T-helper 1 cell treated with Interleukin-12 subunit alpha and Interleukin-12 subunit beta and Interleukin-4 antibody, amounts not matched to agents 30 ng/mL and 1 ng/mL, for 36 hours (primary cell): ENCODE results near the gene PDLIM7. TPM values are rescaled to one million over a fixed set of nuclear protein-coding genes. Genes with fewer than 3 reads are reported as not detected.

Experiments
- intact Hi-C: fragments of 100-400 bp; cut with micrococcal nuclease; formaldehyde crosslinking; loops from one replicate; pipeline ENCODE4 v1.15.1; 2024
- total RNA-seq: library from RNA; stranded (reverse); gene quantifications from 2 replicates; pipeline ENCODE4 v1.2.3, GENCODE V29; 2022

Gene PDLIM7
- total RNA-seq, 1 donor from 2014 or later, result 34.8 TPM

DNA sequence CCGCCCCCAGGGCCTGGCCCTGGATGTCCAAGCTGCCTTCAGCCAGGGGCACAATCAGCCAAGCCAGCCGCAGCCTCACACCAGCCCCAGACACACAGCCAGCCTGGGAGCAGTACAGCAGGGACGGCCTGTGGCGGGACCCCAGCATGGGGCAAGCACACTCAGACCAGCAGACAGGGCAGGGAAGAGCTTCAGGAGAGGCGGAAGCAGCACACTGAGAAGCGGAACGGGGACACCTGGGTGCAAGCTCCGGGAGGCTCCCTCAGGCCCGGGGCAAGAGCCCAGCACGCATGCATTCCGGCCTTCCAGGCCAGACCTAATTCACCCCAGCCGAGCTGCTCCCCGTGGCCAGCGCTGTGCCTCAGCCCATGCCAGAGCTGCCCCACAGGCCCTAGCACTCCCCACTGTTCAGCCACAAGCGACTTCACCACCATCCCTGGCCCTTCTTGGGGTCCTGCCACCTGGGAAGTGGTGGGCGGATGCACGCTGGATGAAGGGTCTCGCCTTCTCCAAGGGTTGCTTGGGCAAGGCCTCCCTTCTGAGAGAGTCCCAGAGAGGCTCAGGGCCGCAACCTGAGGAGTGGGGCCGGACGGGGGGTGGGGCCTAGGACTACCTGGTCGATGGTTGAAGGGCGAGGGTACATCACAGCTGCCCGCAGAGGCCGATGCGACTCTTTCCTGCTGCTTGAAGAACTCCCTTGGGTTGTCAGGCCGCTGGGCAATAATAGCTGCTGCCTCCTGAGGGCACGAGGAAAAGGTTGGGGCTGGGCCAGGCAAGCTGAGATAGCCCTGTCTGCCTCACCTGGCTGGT is 37.4 kb downstream of the PDLIM7 start:
- intact Hi-C loops, result loop anchor here (5.0 kb wide), 1 partner anchor 328 kb away; the partner anchor contains the start of gene NSD1

- intact Hi-C loops, result loop anchor here (5.0 kb wide), 1 partner anchor 327 kb away; the partner anchor contains the start of gene NSD1
Observed at GRCh38 chr5:177459357-177459756, 38.0 kb downstream of the PDLIM7 start.

DNA sequence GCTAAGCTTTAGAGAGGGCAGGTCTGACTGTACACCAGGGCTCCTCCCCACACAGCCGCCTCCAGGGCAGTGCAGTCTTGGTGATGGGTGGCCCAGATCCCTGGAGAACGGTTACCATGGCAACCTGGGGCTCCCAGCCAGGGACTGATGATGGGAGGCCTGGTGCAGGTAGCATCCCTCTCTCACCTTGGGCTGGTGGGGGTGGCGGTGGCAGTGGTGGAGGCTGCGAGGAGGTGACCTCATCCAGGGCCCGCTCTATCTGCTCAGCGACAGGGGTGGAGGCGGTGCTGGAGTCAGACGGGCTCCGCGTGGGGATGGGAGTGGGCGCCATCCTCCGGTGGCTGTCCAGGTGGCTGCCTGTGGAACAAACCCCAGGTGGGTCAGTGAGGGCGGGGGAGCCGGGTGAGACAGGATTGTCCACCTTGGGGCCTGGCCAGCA is 38.5 kb downstream of the PDLIM7 start:
- intact Hi-C loops, result loop anchor here (5.0 kb wide), 1 partner anchor 327 kb away; the partner anchor contains the start of gene NSD1

DNA sequence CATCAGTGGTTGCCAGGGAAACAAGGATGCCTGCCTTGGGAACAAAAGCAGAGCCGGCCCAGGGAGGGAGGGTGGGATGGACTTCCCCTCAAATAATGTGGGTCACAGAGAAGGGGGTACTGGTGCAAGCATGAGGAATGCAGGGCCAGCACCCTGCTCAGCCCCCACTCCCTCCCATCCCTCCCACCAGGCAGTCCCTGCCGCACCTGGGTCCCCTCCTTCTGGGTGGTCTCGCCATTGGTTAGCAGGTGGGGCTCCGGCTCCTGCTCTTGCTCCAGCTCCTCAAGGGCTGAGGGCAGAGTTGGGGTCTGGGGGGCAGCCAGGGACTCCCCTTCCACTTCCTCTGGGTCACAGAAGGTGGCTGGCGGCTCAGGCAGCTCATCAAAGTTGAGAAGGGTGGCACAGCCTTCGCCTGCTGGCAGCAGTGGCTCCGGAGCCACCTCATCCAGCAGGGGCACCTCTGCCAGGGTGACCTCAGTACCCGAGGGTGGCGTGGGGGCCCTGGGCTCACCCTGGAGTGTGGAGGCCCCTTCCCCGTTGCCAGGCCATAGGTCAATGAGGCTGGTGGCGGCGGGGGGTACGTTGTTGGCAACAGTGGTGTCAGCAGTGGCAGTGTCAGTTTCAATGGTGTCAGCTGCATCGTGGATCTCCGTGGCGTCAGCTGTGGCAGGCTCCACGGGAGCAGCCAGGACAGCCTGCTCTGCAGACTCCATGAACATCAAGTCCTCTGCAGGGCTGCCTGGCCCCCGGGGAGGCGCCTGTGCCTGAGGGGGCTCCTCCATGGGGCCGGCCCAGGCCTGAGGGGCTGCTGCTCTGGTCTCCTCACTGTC is 39.3 kb downstream of the PDLIM7 start:
- intact Hi-C loops, result loop anchor here (2.0 to 5.0 kb wide), 2 partner anchors 97 to 326 kb away; partner anchors contain the start of genes FAM193B and NSD1

DNA sequence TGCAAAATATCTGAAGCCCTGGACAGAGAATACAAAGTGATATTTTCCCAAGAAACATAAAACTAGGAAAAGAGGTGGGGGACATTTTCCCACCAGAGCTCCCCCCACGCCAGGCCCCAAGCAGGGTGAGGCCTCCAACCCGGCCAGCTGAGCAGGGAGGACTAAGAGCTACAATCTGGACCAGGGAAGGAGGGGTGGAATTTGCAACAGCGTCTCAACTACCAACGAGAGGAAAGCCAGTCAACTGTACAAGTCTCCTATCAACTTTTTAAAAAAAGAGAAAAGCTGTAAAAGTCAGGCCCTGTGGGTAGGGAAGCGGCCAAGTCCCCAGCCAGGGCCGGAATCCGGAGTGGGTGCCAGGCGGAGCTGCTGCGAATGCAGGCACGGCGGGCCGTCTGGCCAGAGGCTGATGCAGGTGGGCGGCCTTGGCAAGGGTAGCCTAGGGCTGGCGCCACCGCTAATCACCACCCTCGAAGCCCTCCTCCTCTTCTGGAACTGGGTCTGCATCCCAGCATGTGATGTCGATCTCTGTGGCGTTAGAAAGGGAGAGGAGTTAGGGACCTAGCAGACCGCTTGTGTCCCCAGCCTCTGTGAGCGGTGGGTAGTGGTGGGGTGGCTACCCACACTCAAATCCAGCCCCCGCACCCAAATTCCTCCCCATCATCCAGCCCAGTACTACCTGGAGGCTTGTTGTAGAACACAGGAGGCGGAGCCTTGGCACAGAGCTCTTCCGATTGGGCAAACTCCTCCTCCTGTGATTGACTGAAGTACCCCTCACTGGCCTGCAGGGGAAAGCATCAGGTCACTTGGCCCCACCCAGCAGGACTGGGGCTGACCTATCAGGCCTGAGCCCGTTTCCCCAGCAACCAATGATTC is 40.2 kb downstream of the PDLIM7 start:
- intact Hi-C loops, result loop anchor here (1.0 to 5.0 kb wide), 7 partner anchors 40 to 343 kb away; partner anchors contain the start of genes FAM193B, NSD1 and PDLIM7

DNA sequence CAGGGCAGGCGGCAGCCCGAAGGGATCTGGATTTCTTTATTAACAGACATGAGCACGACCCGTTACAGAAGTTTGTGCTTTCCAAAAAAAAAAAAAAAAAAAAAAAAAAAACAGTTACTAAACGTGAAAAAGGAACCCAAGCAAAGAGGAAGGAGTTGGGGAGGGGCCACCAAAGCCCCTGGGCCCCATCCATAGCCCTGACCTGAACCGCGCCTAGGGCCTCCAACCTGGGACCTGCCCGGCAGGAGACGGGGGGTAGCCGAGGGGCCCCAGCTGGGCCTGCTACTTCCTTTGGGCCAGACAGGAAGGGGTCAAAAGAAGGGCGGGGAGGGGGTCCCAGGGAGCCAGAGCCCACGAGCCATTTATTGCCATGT is 40.8 kb downstream of the PDLIM7 start:
- intact Hi-C loops, result loop anchor here (1.0 to 5.0 kb wide), 7 partner anchors 41 to 342 kb away; partner anchors contain the start of genes FAM193B, NSD1 and PDLIM7

GRCh38 chr5:177455661-177456590 is 41.5 kb downstream of the PDLIM7 start:
- intact Hi-C loops, result loop anchor here (1.0 to 5.0 kb wide), 8 partner anchors 41 to 342 kb away; partner anchors contain the start of genes FAM193B, NSD1 and PDLIM7

- intact Hi-C loops, result loop anchor here (1.0 to 5.0 kb wide), 2 partner anchors 143 to 323 kb away; partner anchors contain the start of gene NSD1
Observed at GRCh38 chr5:177455036-177455660, 42.3 kb downstream of the PDLIM7 start.

- intact Hi-C loops, result loop anchor here (1.0 to 5.0 kb wide), 4 partner anchors 8 to 322 kb away; partner anchors contain the start of genes GRK6, NSD1 and PRR7
Observed at GRCh38 chr5:177454397-177455035, 42.9 kb downstream of the PDLIM7 start.

GRCh38 chr5:177453852-177454396 is 43.5 kb downstream of the PDLIM7 start:
- intact Hi-C loops, result loop anchor here (1.0 kb wide), 2 partner anchors 8 to 28 kb away; partner anchors contain the start of genes GRK6 and PRR7

DNA sequence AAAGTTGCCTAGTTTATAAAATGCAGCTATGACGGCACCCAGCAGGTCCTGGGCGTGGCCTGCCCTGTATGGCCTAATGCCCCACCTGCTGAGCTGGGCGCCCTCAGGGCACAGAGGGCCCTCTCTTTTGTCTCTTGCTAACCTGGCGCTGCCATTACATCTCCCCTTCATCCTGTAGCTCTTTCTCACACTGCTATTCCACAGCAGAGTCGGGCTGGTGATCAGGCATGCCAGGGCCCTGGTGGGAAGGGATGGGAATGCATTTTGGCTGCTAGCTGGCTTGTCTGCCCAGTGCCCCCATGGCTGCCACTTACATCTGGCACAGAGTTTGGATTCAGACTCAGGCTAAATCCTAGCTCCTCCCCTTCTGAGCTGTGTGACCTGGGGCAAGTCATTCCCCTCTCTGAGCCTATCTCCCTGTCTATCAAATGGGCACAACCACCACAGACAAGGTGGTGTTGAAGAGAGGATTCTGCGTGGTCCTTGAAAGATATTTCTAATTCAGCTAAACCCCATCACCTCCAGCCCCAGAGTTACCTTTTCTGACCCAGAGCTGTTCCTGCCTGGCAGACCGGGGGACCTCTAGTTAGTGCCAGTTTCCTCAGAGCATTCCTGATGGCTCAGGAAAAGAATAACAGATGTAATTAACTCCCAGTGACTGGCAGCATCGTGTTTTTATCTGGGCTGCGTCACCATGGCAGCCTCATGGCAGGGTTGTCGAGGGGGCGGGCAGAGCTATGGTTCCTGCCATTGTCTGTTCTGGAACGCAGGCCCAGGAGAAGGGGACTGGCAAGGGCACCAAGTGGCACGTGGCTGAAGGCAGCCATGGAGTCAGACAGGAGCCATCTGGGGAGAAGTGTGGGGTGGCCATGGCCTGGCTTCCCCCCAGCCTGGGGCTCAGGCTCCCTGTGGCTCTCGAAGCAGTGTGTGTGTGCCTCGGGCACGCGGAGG is 44.4 kb downstream of the PDLIM7 start:
- intact Hi-C loops, result no loop called here

DNA sequence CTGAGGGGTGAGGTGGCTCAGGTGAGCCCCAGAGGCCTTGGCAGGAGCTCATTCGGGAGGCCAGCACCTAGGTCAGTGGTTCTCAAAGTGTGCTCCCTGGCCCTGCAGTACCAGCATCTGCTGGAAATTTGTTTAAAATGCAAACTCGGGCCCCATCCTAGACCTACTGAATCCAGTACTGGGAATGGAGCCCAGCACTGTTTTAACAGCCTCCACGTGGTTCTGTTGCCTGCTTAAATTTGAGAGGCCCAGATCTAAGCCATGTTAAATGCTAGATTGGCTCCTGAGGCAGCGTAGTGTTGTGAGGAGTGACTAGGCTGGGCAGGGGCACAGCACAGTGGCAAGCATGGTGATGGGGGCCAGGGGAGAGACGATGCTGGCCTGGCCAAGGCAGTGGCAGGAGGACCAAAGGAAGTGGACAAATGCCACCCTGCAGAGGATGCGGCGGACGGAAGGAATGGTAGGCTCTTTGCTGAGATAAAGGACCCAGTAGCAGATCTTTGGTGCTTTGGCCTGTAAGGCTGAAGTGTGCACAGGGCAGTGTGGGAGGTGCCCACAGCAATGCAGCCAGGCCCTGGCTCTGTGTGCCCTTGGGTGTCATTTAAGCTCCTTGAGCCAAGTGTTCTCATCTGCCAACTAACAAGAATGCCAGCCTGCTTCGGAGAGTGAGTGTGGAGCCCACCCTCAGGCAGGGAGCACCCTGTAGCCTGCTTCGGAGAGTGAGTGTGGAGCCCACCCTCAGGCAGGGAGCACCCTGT is 46.6 kb downstream of the PDLIM7 start:
- intact Hi-C loops, result no loop called here

GRCh38 chr5:177449140-177450061 is 48.0 kb downstream of the PDLIM7 start:
- intact Hi-C loops, result no loop called here

DNA sequence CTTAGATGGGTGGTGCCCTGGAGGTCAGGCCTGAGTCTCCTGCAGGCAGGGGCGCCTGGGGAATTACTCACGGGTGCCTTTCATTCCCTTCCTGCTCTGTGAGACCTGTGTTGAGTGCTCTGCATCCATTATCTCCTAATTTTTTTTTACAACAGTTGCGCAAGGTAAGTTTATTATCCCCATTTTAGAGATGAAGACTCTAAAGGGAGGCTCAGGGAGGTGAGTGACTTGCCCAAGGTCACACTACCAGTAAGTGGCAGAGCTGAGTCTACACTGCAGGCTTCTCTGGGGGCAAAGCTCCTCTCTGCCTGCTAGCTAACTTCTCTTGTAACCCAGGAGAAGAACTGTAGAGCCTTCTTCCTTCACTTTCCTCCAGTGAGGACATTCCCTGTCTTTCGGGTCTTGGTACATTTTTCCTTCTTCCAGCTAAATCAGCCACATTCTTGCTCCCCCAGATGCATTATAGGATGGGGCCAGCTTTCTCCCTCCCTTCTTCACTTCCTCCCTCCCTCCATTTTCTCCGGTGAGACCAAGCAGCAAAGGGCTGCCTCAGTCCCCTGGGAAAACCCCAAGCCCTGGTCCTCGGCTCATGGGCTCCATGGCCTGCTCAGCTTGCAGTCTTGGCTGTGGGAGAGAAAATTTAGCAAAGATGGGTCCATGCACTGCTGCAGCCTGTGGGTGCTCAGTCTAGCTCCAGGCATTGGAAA is 49.0 kb downstream of the PDLIM7 start:
- intact Hi-C loops, result no loop called here
